Panc1 (cell line): ENCODE results near the gene PKNOX2.

ENCODE experiments used
- CTCF ChIP-seq: fragments of 450-650 bp; IDR thresholded peaks from 2 replicates; pipeline ENCODE4 v1.5.1; 2017; ENCODE audit warnings: mild to moderate bottlenecking
- POLR2AphosphoS5 ChIP-seq: IDR thresholded peaks from 2 replicates; pipeline ENCODE4 v1.6.1; 2012; ENCODE audit warnings: mild to moderate bottlenecking, low read depth, low read length, moderate library complexity
- SIN3A ChIP-seq: IDR thresholded peaks from 2 replicates; pipeline ENCODE4 v1.6.1; 2012; ENCODE audit warnings: low read depth, mild to moderate bottlenecking, low read length, moderate library complexity, borderline replicate concordance; ENCODE audit not compliant: insufficient read depth
- TCF7L2 ChIP-seq: IDR thresholded peaks from 2 replicates; pipeline ENCODE4 v1.6.1; 2011; ENCODE audit warnings: mild to moderate bottlenecking, low read depth, low read length, inconsistent platforms
- TF ChIP-seq, protein P1 (sequence below), 2 experiments: IDR thresholded peaks; 2 replicates each; pipeline ENCODE4 v1.6.1; 2011 to 2012; ENCODE audit warnings: low read depth in 2 of 2, control low read depth in 1 of 2, low read length in 1 of 2, mild to moderate bottlenecking in 1 of 2, moderate library complexity in 1 of 2; ENCODE audit not compliant: insufficient read depth in 1 of 2

DNA sequence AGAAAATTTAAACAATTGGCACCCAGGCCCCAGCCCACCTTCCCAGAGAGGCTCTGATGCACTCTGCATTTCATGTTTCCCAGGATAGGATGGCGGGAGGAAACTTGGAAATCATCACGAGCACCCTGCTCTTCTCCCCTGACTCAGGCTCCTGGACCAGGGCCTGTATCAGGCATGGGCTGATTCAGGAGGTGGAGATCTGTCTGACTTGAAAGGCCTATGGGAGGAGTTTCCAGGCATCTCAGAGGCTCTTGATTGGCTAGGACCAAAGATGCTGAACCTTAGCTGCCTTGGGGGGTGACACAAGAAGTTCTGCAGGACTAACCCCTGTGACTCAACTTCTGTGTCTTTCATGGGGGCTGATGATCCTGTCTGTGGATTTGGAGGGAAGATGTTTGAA, 106.2 kb downstream of the PKNOX2 start:
- TF ChIP-seq CTCF: no peak
- no peak for TF ChIP-seq POLR2AphosphoS5
- TF ChIP-seq TCF7L2: no peak
- TF ChIP-seq SIN3A: no peak
- TF ChIP-seq, protein P1, sequence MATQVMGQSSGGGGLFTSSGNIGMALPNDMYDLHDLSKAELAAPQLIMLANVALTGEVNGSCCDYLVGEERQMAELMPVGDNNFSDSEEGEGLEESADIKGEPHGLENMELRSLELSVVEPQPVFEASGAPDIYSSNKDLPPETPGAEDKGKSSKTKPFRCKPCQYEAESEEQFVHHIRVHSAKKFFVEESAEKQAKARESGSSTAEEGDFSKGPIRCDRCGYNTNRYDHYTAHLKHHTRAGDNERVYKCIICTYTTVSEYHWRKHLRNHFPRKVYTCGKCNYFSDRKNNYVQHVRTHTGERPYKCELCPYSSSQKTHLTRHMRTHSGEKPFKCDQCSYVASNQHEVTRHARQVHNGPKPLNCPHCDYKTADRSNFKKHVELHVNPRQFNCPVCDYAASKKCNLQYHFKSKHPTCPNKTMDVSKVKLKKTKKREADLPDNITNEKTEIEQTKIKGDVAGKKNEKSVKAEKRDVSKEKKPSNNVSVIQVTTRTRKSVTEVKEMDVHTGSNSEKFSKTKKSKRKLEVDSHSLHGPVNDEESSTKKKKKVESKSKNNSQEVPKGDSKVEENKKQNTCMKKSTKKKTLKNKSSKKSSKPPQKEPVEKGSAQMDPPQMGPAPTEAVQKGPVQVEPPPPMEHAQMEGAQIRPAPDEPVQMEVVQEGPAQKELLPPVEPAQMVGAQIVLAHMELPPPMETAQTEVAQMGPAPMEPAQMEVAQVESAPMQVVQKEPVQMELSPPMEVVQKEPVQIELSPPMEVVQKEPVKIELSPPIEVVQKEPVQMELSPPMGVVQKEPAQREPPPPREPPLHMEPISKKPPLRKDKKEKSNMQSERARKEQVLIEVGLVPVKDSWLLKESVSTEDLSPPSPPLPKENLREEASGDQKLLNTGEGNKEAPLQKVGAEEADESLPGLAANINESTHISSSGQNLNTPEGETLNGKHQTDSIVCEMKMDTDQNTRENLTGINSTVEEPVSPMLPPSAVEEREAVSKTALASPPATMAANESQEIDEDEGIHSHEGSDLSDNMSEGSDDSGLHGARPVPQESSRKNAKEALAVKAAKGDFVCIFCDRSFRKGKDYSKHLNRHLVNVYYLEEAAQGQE (IDR thresholded peaks at IDR 0.05; ENCODE audit: insufficient read depth in 1 of 2, low read depth in 2 of 2, low read length in 1 of 2): no peak
